Amniotic stem cell (primary cell): Measurements from ENCODE around the gene ARHGEF12.

Experiments
- DNase-seq: peaks from one replicate; lab custom pipeline; 2025; lab: John Stamatoyannopoulos, UW

ARHGEF12 gene

GRCh38 chr11:120342678-120343077 lies 6.5 kb downstream of the ARHGEF12 start:
- DNase-seq, result no peak

GRCh38 chr11:120343429-120343828 lies 7.2 kb downstream of the ARHGEF12 start:
- DNase-seq, result no peak

- DNase-seq, result no peak
These were observed 8.2 kb downstream of the ARHGEF12 start for GRCh38 chr11:120344302-120345004.

- DNase-seq, result no peak
These were observed 10.0 kb downstream of the ARHGEF12 start for GRCh38 chr11:120346233-120346632.

GRCh38 chr11:120350637-120351036 lies 14.4 kb downstream of the ARHGEF12 start:
- no peak for DNase-seq

GRCh38 chr11:120352405-120352804 lies 16.2 kb downstream of the ARHGEF12 start:
- DNase-seq, result no peak

GRCh38 chr11:120354068-120354467 lies 17.9 kb downstream of the ARHGEF12 start:
- no peak for DNase-seq

GRCh38 chr11:120354779-120355178 lies 18.6 kb downstream of the ARHGEF12 start:
- no peak for DNase-seq

GRCh38 chr11:120357620-120358019 lies 21.4 kb downstream of the ARHGEF12 start:
- DNase-seq, result no peak

- no peak for DNase-seq
These were observed 22.5 kb downstream of the ARHGEF12 start for GRCh38 chr11:120358729-120359128.

GRCh38 chr11:120363436-120363835 lies 27.2 kb downstream of the ARHGEF12 start:
- no peak for DNase-seq

- no peak for DNase-seq
These were observed 29.3 kb downstream of the ARHGEF12 start for GRCh38 chr11:120365512-120365911.

- no peak for DNase-seq
These were observed 36.1 kb downstream of the ARHGEF12 start for GRCh38 chr11:120372296-120372695.

- DNase-seq, result no peak
These were observed 38.9 kb downstream of the ARHGEF12 start for GRCh38 chr11:120375076-120375475.

- no peak for DNase-seq
These were observed 40.5 kb downstream of the ARHGEF12 start for GRCh38 chr11:120376547-120377182.

GRCh38 chr11:120378474-120378873 lies 42.3 kb downstream of the ARHGEF12 start:
- DNase-seq, result no peak

GRCh38 chr11:120381401-120381800 lies 45.2 kb downstream of the ARHGEF12 start:
- no peak for DNase-seq

GRCh38 chr11:120383518-120384155 lies 47.4 kb downstream of the ARHGEF12 start:
- DNase-seq, result no peak

- DNase-seq, result no peak
These were observed 48.3 kb downstream of the ARHGEF12 start for GRCh38 chr11:120384476-120384875.

- DNase-seq, result no peak
These were observed 48.9 kb downstream of the ARHGEF12 start for GRCh38 chr11:120385110-120385509.

GRCh38 chr11:120385655-120386054 lies 49.4 kb downstream of the ARHGEF12 start:
- no peak for DNase-seq

GRCh38 chr11:120386318-120386717 lies 50.1 kb downstream of the ARHGEF12 start:
- no peak for DNase-seq

GRCh38 chr11:120386774-120387371 lies 50.7 kb downstream of the ARHGEF12 start:
- DNase-seq, result no peak
